ENCODE measurements around the gene CTNNA3. TPM values are rescaled to one million over a fixed set of nuclear protein-coding genes. Genes with fewer than 3 reads are reported as not detected.

Gene CTNNA3
- total and polyA plus RNA-seq, 3 donors from 2014 or later = 17.8 to 19.4 (median 18.3) TPM

- Histone ChIP-seq H3K4me3 (no peak overlapping the region), H3K27me3 (no peaks in the 10 kb centered on the region)
- TF ChIP-seq CTCF (IDR thresholded peaks at IDR 0.05) (no peak), POLR2A (IDR thresholded peaks at IDR 0.05) (no peak)
These were observed 940.5 kb downstream of the CTNNA3 start for GRCh38 chr10:66755474-66755873.

GRCh38 chr10:66752714-66753113 lies 943.3 kb downstream of the CTNNA3 start:
- DNase-seq = no peak
- H3K27ac ChIP-seq = no peak overlapping the region
- H3K9me3 ChIP-seq = no peaks in the 10 kb centered on the region
- intact Hi-C loops (cut with DNase I; ENCODE audit: low total_unique reads) = no loop called here
- no peak for TF ChIP-seq POLR2A (IDR thresholded peaks at IDR 0.05)
- no peak for TF ChIP-seq CTCF (IDR thresholded peaks at IDR 0.05)
- H3K4me1 ChIP-seq = no peaks in the 10 kb centered on the region
- 93 to 96% methylated on average over 1 of the region's 1 CpG for WGBS, 2 donors
- H3K4me3 ChIP-seq = no peak overlapping the region
- H3K36me3 ChIP-seq (ENCODE audit: low read depth, missing control alignments) = no peaks in the 10 kb centered on the region
- H3K27me3 ChIP-seq = no peaks in the 10 kb centered on the region

More at GRCh38 chr10:66755474-66755873, 940.5 kb downstream of the CTNNA3 start:
- 76 to 84% methylated on average over 3 of the region's 3 CpGs for WGBS, 2 donors
- DNase-seq = no peak
- H3K27ac ChIP-seq = no peak overlapping the region
- intact Hi-C loops (cut with DNase I; ENCODE audit: low total_unique reads) = no loop called here
- no peaks in the 10 kb centered on the region for H3K36me3 ChIP-seq (ENCODE audit: low read depth, missing control alignments)
- H3K9me3 ChIP-seq = no peaks in the 10 kb centered on the region
- no peaks in the 10 kb centered on the region for H3K4me1 ChIP-seq

GRCh38 chr10:66748217-66748616 lies 947.8 kb downstream of the CTNNA3 start:
- no peaks in the 10 kb centered on the region for H3K27me3 ChIP-seq
- H3K4me3 ChIP-seq = no peak overlapping the region
- H3K4me1 ChIP-seq = no peaks in the 10 kb centered on the region
- WGBS, 2 donors = 72 to 94% methylated on average over 1 of the region's 1 CpG
- intact Hi-C loops (cut with DNase I; ENCODE audit: low total_unique reads) = no loop called here
- TF ChIP-seq CTCF (IDR thresholded peaks at IDR 0.05) (no peak), POLR2A (IDR thresholded peaks at IDR 0.05) (no peak)
- no peaks in the 10 kb centered on the region for H3K9me3 ChIP-seq
- H3K27ac ChIP-seq = no peak overlapping the region
- H3K36me3 ChIP-seq (ENCODE audit: low read depth, missing control alignments) = no peaks in the 10 kb centered on the region
- no peak for DNase-seq

GRCh38 chr10:66747451-66747850 lies 948.5 kb downstream of the CTNNA3 start:
- Histone ChIP-seq H3K27ac (no peak overlapping the region), H3K4me3 (no peak overlapping the region), H3K4me1 (no peaks in the 10 kb centered on the region), H3K27me3 (no peaks in the 10 kb centered on the region), H3K9me3 (no peaks in the 10 kb centered on the region), H3K36me3 (ENCODE audit: low read depth, missing control alignments) (no peaks in the 10 kb centered on the region)
- no peak for DNase-seq
- no peak for TF ChIP-seq CTCF (IDR thresholded peaks at IDR 0.05)
- WGBS, 2 donors = 81 to 82% methylated on average over 2 of the region's 2 CpGs
- intact Hi-C loops (cut with DNase I; ENCODE audit: low total_unique reads) = no loop called here

- Histone ChIP-seq H3K4me1 (no peaks in the 10 kb centered on the region), H3K27me3 (no peaks in the 10 kb centered on the region), H3K36me3 (ENCODE audit: low read depth, missing control alignments) (no peaks in the 10 kb centered on the region), H3K27ac (no peak overlapping the region), H3K9me3 (no peaks in the 10 kb centered on the region), H3K4me3 (no peak overlapping the region)
- 63 to 93% methylated on average over 2 of the region's 2 CpGs for whole genome bisulfite sequencing, 2 donors
- intact Hi-C loops (cut with DNase I; ENCODE audit: low total_unique reads) = no loop called here
- DNase-seq = no peak
- no peak for TF ChIP-seq POLR2A (IDR thresholded peaks at IDR 0.05)
- no peak for TF ChIP-seq CTCF (IDR thresholded peaks at IDR 0.05)
These were observed 949.3 kb downstream of the CTNNA3 start for GRCh38 chr10:66746711-66747110.

Data from testis (tissue), 3 donors.